ENCODE data around the gene TIGD6. TPM values are rescaled to one million over a fixed set of nuclear protein-coding genes. Genes with fewer than 3 reads are reported as not detected.
A peak's percentile ranks its signal among the peaks of the same experiment; 100 is the strongest.

Gene TIGD6
- total RNA-seq (2013; cell fraction: nucleolus; rRNA removed), result 8.5 and 8.9 TPM in 2 replicates
- total RNA-seq (2014; rRNA removed) (3.4 and 3.7 TPM in 2 replicates), total RNA-seq (2014; rRNA removed; fragmentation: Illumina TruSeq; extraction: Trizol) (2.6 and 2.7 TPM in 2 replicates), total RNA-seq (2021) (2.2 and 2.9 TPM in 2 replicates), polyA plus RNA-seq (2011; rRNA removed) (3.2 and 3.7 TPM in 2 replicates), polyA plus RNA-seq (2014; fragmentation: Illumina TruSeq; extraction: Trizol) (2.6 and 3.5 TPM in 2 replicates), polyA plus RNA-seq (2014; fragmentation: Nextera tagmentation; extraction: Ambion mirVana) (1 to 10 TPM in 1 of 2 experiments, under 1 TPM in 1; 0.84 to 1.1 TPM), polyA plus RNA-seq (2014; rRNA removed) (2.7 and 3.3 TPM in 2 replicates), polyA plus RNA-seq (2016; fragmentation: Nextera tagmentation; extraction: Ambion mirVana) (1 to 10 TPM; 4.0 to 4.1 TPM), polyA minus RNA-seq (2011; rRNA and poly(A)+ RNA removed) (6.9 and 8.8 TPM in 2 replicates), Bru-seq, nascent RNA (percentile 69 among the genes with signal in this experiment), BruChase-seq, experiment 1, labeled RNA remaining after a 6-hour chase (percentile 41 among the genes with signal in this experiment), BruChase-seq, experiment 2, labeled RNA remaining after a 2-hour chase (percentile 48 among the genes with signal in this experiment)
- polyA plus RNA-seq (2011; ENCODE audit: low read depth), result 2.6 TPM
- 2.8 and 4.0 TPM in 2 replicates for polyA plus RNA-seq (2011; cell fraction: cytosol; rRNA removed)
- 3.0 and 5.2 TPM in 2 replicates for polyA plus RNA-seq (2011; cell fraction: nucleus; rRNA removed)
- 2.5 and 3.0 TPM in 2 replicates for polyA plus RNA-seq (2012)
- 0.83 and 2.1 TPM in 2 replicates for polyA minus RNA-seq (2011; cell fraction: cytosol; rRNA and poly(A)+ RNA removed)
- polyA minus RNA-seq (2011; cell fraction: nucleus; rRNA and poly(A)+ RNA removed), result 5.1 and 7.5 TPM in 2 replicates
- long read RNA-seq, experiment 1, partial matches to known transcripts, result 0 of 3 reads
- long read RNA-seq, experiment 1, other reads (novel, unspliced or antisense), result 0 of 3 reads
- long read RNA-seq, experiment 2, full-length matches to known transcripts, result 16 of 19 reads
- long read RNA-seq, experiment 2, partial matches to known transcripts, result 1 of 19 reads
- long read RNA-seq, experiment 2, other reads (novel, unspliced or antisense), result 2 of 19 reads

- SMC1A ChIA-PET (ENCODE audit: uncharacterized antibody, unreplicated experiment), result interaction anchor here (1.0 to 1.9 kb wide), 3 partner anchors 10 to 450 kb away, joined by 4 to 8 read pairs (median 4); partner anchors contain the start of gene CSNK1A1
- in situ Hi-C loops (cut with MboI) (no loop called here), intact Hi-C loops (cut with micrococcal nuclease; ENCODE audit: unreplicated experiment) (loop anchor here (2.0 kb wide), 1 partner anchor 40 kb away; the partner anchor contains the start of gene SLC26A2)
- H3K9me3 ChIP-seq (replicated peaks; ENCODE audit: control insufficient read depth, insufficient read depth, low read length), result no peaks in the 10 kb centered on the region
- peak; percentile 47 for FAIRE-seq
- POLR2A ChIA-PET, result interaction anchor here (0.9 to 1.8 kb wide), 5 partner anchors 10 to 276 kb away, joined by 3 to 6 read pairs (median 3); partner anchors contain the start of gene SLC26A2
- peak within 1 kb of the TSS; percentile 98 for H3K4me3 ChIP-seq
- peaks cover 49% of the 10 kb centered on the region for H3K79me2 ChIP-seq (ENCODE audit: control insufficient read depth, insufficient read depth, low read length)
- H3K27ac ChIP-seq (ENCODE audit: control insufficient read depth, insufficient read depth), result peak within 1 kb of the TSS; percentile 92
- CTCF ChIA-PET, result interaction anchor here (0.6 to 2.7 kb wide), 8 partner anchors 10 to 357 kb away, joined by 3 to 23 read pairs (median 4); no protein-coding TSS in a partner anchor
- H3K36me3 ChIP-seq (ENCODE audit: control insufficient read depth in 2 of 2, insufficient read depth in 2 of 2, low read length in 1 of 2), result peaks cover 0 to 5% of the 10 kb centered on the region in 2 experiments; a peak in 1 of 4 replicates
- under 1% methylated on average over 71 of the region's 72 CpGs for WGBS (ENCODE audit: insufficient coverage, insufficient replicate concordance, low lambda C conversion rate, missing lambda C conversion rate)
- H3K4me1 ChIP-seq (ENCODE audit: control insufficient read depth, insufficient read depth, low read length), result 0 out of 2 replicates have a peak, but pooled peaks cover 3% of the 10 kb centered on the region
- H3K27me3 ChIP-seq (replicated peaks in 1 of 2; ENCODE audit: control insufficient read depth in 2 of 2, insufficient read depth in 2 of 2, low read length in 1 of 2), result no peaks in the 10 kb centered on the region
- H4K20me1 ChIP-seq (ENCODE audit: control insufficient read depth, insufficient read depth), result no peaks in the 10 kb centered on the region
- peak; percentile 88 for DNase-seq (ENCODE audit: low read depth, low spot score)
- no TSS peak for BruUV-seq (replicated peaks)
- peak within 1 kb of the TSS; percentile 83 for H3K4me2 ChIP-seq (ENCODE audit: control insufficient read depth, insufficient read depth)
- RAD21 ChIA-PET (ENCODE audit: unreplicated experiment), result interaction anchor here (1.0 to 1.4 kb wide), 4 partner anchors 9 to 146 kb away, joined by 3 to 5 read pairs (median 4); no protein-coding TSS in a partner anchor
- H2AFZ ChIP-seq (ENCODE audit: control insufficient read depth, low read depth, low read length), result peak within 1 kb of the TSS; percentile 89
- peak; percentile 94 for ATAC-seq
- peak within 1 kb of the TSS; percentile 96 for H3K9ac ChIP-seq (ENCODE audit: control insufficient read depth, insufficient read depth, low read length)
- TF ChIP-seq CHD1 (IDR thresholded peaks at IDR 0.05; ENCODE audit: low read depth, low read length) (peak; percentile 83; the same call in 1 of the 2 replicates), NFIC (IDR thresholded peaks at IDR 0.05; ENCODE audit: low read depth, low read length) (no peak), SREBF1 (IDR thresholded peaks at IDR 0.05; ENCODE audit: low read length) (no peak; the same call in 1 of the 2 replicates), SUZ12 (IDR thresholded peaks at IDR 0.05; ENCODE audit: unreplicated experiment) (no peak), ZNF384 (IDR thresholded peaks at IDR 0.05; ENCODE audit: borderline replicate concordance, low read depth, low read length) (no peak), PML (IDR thresholded peaks at IDR 0.05; ENCODE audit: low read length) (no peak; the same call in 1 of the 2 replicates), RAD51 (IDR thresholded peaks at IDR 0.05) (peak; percentile 82), HDGF (IDR thresholded peaks at IDR 0.05) (peak; percentile 80), POU2F2 (IDR thresholded peaks at IDR 0.05; ENCODE audit: borderline replicate concordance, low read depth, low read length) (no peak; the same call in 2 of the 3 replicates), NR2C2 (IDR thresholded peaks at IDR 0.05; ENCODE audit: borderline replicate concordance, control insufficient read depth, insufficient read length, low read depth) (no peak), TBL1XR1 (IDR thresholded peaks at IDR 0.05; ENCODE audit: low read depth, low read length) (peak; percentile 66; the same call in 1 of the 2 replicates), HCFC1 (IDR thresholded peaks at IDR 0.05; ENCODE audit: low read length) (peak; percentile 85), MEF2A (IDR thresholded peaks at IDR 0.05; ENCODE audit: insufficient read depth, low read depth, low read length) (0 out of 2 replicates have a peak, but pooled peaks have one; percentile 30), ZNF217 (IDR thresholded peaks at IDR 0.05) (no peak), RELB (IDR thresholded peaks at IDR 0.05; ENCODE audit: low read depth) (peak; percentile 73), RELA (IDR thresholded peaks at IDR 0.05; ENCODE audit: borderline replicate concordance, partially characterized antibody) (peak; percentile 90)
Observed at GRCh38 chr5:150000256-150000989, at the start of gene TIGD6, which contains the start of gene HMGXB3. TSS of gene TIGD6 (minus strand) at chr5:150000654. CDS start at chr5:149996348, 4,306 bp downstream. TSS of gene HMGXB3 (plus strand) at chr5:150000739. CDS start at chr5:150004853, 4,114 bp downstream.

All from GM12878 (cell line).